Mucosa of rectum (tissue), 2 donors: ENCODE results near the gene SGTB.
"Not testable (repeated sequence)": the region's sequence is repeated elsewhere in the genome, so short reads cannot be mapped to it uniquely, and the experiment has no call there.

Experiments used
- H3K27ac ChIP-seq, 2 donors: one replicate each; pipeline ENCODE4 v1.7.0; 2013; ENCODE audit warnings: inconsistent platforms in 2 of 2, low read depth in 2 of 2, low read length in 2 of 2
- H3K27me3 ChIP-seq, 2 donors: one replicate each; pipeline ENCODE4 v1.7.0; 2013; ENCODE audit warnings: low read length in 2 of 2; ENCODE audit not compliant: control insufficient read depth in 2 of 2, insufficient read depth in 2 of 2
- H3K36me3 ChIP-seq, 2 donors: one replicate each; pipeline ENCODE4 v1.7.0; 2013; ENCODE audit warnings: low read length in 2 of 2; ENCODE audit not compliant: control insufficient read depth in 2 of 2, insufficient read depth in 2 of 2
- H3K4me1 ChIP-seq, 2 donors: one replicate each; pipeline ENCODE4 v1.7.0; 2013; ENCODE audit warnings: low read length in 2 of 2, mild to moderate bottlenecking in 1 of 2; ENCODE audit not compliant: control insufficient read depth in 2 of 2, insufficient read depth in 2 of 2
- H3K4me3 ChIP-seq, 2 donors: one replicate each; pipeline ENCODE4 v1.7.0; 2013; ENCODE audit warnings: low read length in 2 of 2
- H3K9ac ChIP-seq, 2 donors: one replicate each; pipeline ENCODE4 v1.7.0; 2013; ENCODE audit warnings: low read length in 2 of 2, low read depth in 1 of 2, mild to moderate bottlenecking in 1 of 2
- H3K9me3 ChIP-seq, 2 donors: one replicate each; pipeline ENCODE4 v1.7.0; 2013; ENCODE audit warnings: low read length in 2 of 2; ENCODE audit not compliant: control insufficient read depth in 2 of 2
- donor health status: healthy.
- donor health status: Normal muscosa, but diverticular disease.

Gene SGTB

DNA sequence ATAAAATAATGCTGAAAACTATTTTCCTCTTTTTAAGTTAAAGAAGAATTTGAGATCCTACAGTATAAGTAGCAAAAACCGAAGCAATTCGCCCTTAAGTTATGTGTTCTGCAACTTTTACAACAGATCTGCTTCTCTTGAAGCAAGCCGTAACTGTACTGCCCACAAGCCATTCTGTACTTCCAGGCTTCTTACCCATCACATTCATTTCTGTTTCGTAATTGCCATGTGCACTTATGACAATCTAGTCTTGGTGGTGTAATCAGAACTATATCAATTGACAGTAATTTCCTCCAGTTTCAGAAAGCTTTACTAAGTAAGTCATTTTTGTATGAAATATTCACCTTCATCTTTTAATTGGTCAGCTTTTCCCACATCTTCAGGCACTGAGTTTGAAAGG, 13.8 kb downstream of the SGTB start:
- Histone ChIP-seq H3K9ac (no peak overlapping the region), H3K9me3 (no peaks in the 10 kb centered on the region), H3K27ac (no peak overlapping the region), H3K27me3 (no peaks in the 10 kb centered on the region), H3K4me3 (no peak overlapping the region), H3K4me1 (no peaks in the 10 kb centered on the region), H3K36me3 (no peaks in the 10 kb centered on the region)

DNA sequence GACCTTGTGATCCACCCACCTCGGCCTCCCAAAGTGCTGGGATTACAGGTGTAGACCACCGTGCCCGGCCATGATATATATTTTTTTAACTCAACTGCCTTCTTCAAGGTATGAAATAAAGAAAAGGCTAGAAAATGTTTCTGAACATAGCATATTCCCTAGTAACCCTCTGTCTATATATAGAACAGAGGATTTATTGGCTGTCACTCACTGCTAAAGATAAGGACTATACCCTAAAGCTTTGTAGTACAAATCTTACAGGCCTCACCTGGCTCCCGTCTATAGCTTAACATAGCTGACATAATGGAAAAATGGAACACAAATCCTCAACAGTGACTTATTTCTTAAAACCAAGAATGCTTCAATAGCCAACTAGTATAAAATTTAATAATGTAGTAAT, 14.2 kb downstream of the SGTB start:
- Histone ChIP-seq H3K36me3 (no peaks in the 10 kb centered on the region), H3K9ac (no peak overlapping the region), H3K4me3 (no peak overlapping the region), H3K9me3 (no peaks in the 10 kb centered on the region), H3K4me1 (no peaks in the 10 kb centered on the region), H3K27me3 (no peaks in the 10 kb centered on the region), H3K27ac (no peak overlapping the region)

DNA sequence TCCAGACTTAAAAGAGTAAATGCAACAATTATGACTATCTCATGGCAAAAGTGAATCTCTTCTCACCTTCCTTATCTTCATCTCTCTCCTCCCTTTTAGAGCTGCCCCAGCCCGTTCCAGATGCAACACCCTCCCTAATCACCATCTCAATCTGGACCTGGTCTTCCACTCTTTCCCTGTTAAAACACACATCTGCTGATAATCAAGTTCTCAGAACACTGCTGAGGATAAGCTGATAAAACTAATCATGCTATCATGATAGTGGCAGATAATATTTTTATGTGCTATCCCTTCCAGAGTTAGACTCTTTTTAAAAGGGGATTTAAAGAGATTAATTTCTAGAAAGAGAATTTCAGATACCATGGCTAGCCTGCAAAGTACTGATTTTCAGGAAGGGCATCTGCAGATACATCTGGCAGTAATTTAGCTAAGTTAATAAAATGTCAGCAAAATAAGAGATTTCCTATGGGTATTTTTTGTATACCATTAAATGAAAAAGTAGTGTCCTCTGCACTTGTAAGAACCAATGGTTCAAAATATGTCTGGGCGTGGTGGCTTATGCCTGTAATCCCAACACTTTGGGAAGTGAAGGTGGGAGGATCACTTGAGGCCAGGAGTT, 17.2 kb downstream of the SGTB start:
- Histone ChIP-seq H3K36me3 (no peaks in the 10 kb centered on the region), H3K4me3 (no peak overlapping the region), H3K27me3 (no peaks in the 10 kb centered on the region), H3K27ac (no peak overlapping the region), H3K4me1 (no peaks in the 10 kb centered on the region), H3K9me3 (no peaks in the 10 kb centered on the region), H3K9ac (no peak overlapping the region)

DNA sequence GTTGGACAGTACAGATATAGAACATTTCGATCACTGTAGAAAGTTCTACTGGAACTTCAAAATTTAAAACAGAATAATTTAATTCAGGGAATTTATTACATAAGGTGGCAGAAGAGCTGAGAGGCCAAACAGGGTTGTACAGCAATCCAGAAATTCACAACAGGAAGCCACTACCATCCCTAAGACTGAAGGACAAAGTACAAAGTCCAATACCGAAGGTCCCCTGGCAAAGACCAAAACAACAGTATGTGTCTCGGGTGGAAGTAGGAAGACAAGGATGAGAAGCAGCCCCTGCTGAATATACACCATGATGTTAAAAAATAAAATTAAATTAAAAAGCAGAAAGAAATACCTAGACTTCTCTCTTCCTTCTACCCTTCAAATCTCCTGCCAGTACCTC, 19.9 kb downstream of the SGTB start:
- Histone ChIP-seq H3K27ac (no peak overlapping the region), H3K9ac (no peak overlapping the region), H3K27me3 (no peaks in the 10 kb centered on the region), H3K4me1 (no peaks in the 10 kb centered on the region), H3K4me3 (no peak overlapping the region), H3K9me3 (no peaks in the 10 kb centered on the region), H3K36me3 (no peaks in the 10 kb centered on the region)

DNA sequence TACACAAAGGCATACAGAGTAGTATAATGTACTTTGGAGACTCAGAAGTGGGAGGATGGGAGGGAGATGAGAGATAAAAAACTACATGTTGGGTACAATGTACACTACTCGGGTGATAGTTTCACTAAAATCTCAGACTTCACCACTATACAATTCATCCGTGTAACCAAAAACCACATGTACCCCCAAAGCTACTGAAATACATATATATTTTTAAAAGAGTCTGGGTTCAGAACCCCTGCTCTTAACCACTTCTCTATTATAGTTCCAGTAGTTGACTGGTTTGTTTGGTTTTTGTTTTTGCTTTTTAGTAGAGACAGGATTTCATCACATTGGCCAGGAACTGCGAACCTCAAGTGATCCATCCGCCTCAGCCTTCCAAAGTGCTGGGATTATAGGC, 22.6 kb downstream of the SGTB start:
- Histone ChIP-seq H3K9ac (no peak overlapping the region), H3K27me3 (no peaks in the 10 kb centered on the region), H3K27ac (no peak overlapping the region), H3K36me3 (no peaks in the 10 kb centered on the region), H3K4me3 (no peak overlapping the region), H3K9me3 (no peaks in the 10 kb centered on the region), H3K4me1 (no peaks in the 10 kb centered on the region)

DNA sequence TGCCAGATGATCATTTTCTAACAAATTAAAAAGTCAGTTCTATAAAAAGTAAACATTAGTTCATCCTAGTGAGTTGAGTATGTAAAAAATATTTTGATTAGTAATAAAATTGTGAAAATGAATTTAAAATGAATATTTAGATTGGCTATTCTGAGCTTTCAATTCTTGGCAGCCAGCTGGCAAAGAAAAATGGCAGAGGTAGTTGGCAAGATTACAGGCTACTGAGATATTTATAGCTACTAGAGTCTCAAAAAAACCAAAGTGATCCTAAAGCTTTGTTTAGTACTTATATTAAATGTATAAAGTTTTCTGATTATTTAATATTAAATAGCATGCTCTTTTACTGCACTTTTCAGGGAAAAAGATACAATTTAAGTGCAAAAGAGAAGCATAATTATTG, 25.0 kb downstream of the SGTB start:
- H3K27ac ChIP-seq = no peak overlapping the region
- no peaks in the 10 kb centered on the region for H3K4me1 ChIP-seq
- no peak overlapping the region for H3K9ac ChIP-seq
- no peak overlapping the region for H3K4me3 ChIP-seq
- no peaks in the 10 kb centered on the region for H3K9me3 ChIP-seq
- no peaks in the 10 kb centered on the region for H3K27me3 ChIP-seq
- H3K36me3 ChIP-seq = no peaks in the 10 kb centered on the region

DNA sequence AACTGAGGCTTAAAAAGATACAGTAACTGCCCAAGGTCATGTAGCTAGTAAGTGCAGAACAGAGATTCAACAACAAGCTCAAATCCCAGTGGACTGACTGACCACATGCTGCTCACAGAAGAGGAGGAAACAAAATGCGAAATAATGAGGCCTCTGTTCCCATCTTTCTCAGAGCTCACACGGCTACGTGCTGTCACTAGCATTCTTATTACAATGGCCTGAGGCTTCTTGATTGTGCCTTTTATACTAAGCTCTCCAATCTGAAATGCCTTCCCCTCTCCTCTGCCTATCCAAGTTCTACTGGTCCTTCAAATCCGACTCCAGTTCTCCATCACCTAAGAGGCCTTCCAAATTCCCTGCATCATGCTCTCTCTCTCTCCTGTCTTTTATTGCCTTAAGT, 26.0 kb downstream of the SGTB start:
- Histone ChIP-seq H3K9me3 (no peaks in the 10 kb centered on the region), H3K9ac (no peak overlapping the region), H3K27me3 (no peaks in the 10 kb centered on the region), H3K4me3 (no peak overlapping the region), H3K4me1 (no peaks in the 10 kb centered on the region), H3K36me3 (no peaks in the 10 kb centered on the region), H3K27ac (no peak overlapping the region)

DNA sequence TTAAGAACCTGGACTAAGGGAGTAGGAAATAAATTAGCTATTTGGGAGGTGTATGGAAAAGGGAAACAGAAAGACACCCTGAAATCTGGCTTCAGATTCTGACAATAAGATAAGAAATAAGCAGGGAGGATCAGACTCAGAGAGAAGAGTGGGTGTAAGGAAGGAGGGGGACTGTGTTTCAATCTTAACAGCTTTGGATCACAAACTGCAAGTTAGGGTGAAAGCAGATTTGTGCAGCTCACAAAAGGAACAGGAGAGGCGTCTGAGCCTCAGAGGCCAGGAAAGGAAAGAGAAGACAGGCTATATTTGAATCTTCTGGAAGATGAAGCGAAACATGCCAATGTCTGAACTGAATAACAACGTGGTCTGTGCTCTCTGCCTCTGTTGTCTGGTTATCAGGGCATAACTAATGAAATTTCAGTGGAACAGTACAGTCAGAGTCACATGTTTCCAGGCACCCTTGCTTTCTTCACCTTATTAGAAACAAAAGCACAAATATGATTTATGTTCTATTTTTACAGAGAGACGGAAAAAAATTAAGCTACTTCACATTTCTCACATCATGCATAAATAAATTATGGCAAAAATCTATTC, 26.6 kb downstream of the SGTB start:
- no peak overlapping the region for H3K4me3 ChIP-seq
- H3K36me3 ChIP-seq = no peaks in the 10 kb centered on the region
- H3K27ac ChIP-seq = no peak overlapping the region
- no peaks in the 10 kb centered on the region for H3K4me1 ChIP-seq
- no peak overlapping the region for H3K9ac ChIP-seq
- no peaks in the 10 kb centered on the region for H3K9me3 ChIP-seq
- H3K27me3 ChIP-seq = no peaks in the 10 kb centered on the region

DNA sequence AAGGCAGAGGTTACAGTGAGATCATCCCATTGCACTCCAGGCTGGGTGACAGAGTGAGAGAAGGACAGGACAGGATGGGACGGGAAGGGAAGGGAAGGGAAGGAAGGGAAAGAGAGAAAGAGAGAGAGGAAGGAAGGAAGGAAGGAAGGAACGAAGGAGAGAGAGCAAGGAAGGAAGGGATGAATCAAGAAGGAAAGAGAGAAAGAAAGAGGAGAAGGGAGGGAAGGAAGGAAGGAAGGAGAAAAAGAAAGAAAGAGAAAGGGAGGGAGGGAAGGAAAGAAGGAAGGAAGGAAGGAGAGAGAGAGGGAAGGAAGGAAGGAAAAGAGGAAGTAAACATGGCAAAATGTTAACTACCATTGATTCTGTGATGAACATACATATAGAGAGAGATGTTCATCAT, 28.8 kb downstream of the SGTB start:
- H3K27ac ChIP-seq = no peak overlapping the region
- no peak overlapping the region for H3K9ac ChIP-seq
- H3K27me3 ChIP-seq = no peaks in the 10 kb centered on the region
- H3K9me3 ChIP-seq = no peaks in the 10 kb centered on the region
- H3K4me3 ChIP-seq = no peak overlapping the region
- H3K36me3 ChIP-seq = peaks cover 0 to 3% of the 10 kb centered on the region in 2 donors
- H3K4me1 ChIP-seq = no peaks in the 10 kb centered on the region

DNA sequence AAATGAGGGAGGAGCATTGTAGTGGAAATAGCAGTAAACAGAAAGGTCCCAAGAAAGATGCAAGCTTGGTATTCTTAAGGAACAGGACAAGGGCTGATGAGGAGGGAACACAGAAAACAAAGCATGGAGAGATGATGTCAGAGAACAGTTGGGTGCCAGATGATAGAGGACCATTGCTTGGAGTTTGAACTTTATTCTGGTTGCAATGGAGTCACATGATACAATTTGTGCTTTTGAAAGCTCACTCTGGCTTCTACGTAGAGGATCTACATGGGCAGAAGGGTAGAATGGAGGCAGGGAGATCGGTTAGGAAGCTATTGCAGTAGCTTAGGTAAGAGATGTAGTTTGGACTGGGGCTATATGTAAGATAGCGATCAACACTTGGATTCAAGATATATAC, 39.8 kb downstream of the SGTB start:
- no peak overlapping the region for H3K9ac ChIP-seq
- H3K4me1 ChIP-seq = no peaks in the 10 kb centered on the region
- no peaks in the 10 kb centered on the region for H3K9me3 ChIP-seq
- H3K36me3 ChIP-seq = peaks cover 3 to 4% of the 10 kb centered on the region in 2 donors
- no peak overlapping the region for H3K4me3 ChIP-seq
- no peak overlapping the region for H3K27ac ChIP-seq
- H3K27me3 ChIP-seq = no peaks in the 10 kb centered on the region

DNA sequence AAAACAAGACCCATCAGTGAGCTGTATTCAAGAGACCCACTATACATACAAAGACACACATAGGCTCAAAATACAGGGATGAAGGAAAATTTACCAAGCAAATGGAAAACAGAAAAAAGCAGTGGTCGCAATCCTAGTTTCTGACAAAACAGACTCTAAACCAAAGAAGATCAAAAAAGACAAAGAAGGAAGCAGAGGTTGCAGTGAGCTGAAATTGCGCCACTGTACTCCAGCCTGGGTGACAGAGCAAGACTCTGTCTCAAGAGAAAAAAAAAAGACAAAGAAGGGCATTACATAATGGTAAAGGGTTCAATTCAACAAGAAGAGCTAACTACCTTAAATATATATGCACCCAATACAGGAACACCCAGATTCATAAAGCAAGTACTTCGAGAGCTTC, 45.9 kb downstream of the SGTB start:
- not testable (repeated sequence) for H3K4me3 ChIP-seq, H3K27me3 ChIP-seq, H3K9ac ChIP-seq, H3K4me1 ChIP-seq, H3K27ac ChIP-seq, H3K36me3 ChIP-seq, H3K9me3 ChIP-seq
